H9 (cell line): ENCODE data around the gene C1orf56. TPM values are rescaled to one million over a fixed set of nuclear protein-coding genes. Genes with fewer than 3 reads are reported as not detected.

ENCODE experiments used
- DNase-seq: peaks from one replicate; pipeline ENCODE4 v3.0.0-alpha.2; 2017
- H2AFZ ChIP-seq: one replicate; pipeline ENCODE4 v1.6.1; 2013; ENCODE audit warnings: mild to moderate bottlenecking, low read length, control low read depth, moderate library complexity
- H2AK5ac ChIP-seq: 2 replicates; pipeline ENCODE4 v1.6.1; 2013; ENCODE audit warnings: low read length, control low read depth, mixed read lengths; ENCODE audit not compliant: insufficient read length
- H2BK120ac ChIP-seq: one replicate; pipeline ENCODE4 v1.6.1; 2013; ENCODE audit warnings: low read depth, mild to moderate bottlenecking, low read length, control low read depth, inconsistent platforms; ENCODE audit not compliant: poor library complexity, severe bottlenecking
- H2BK12ac ChIP-seq: 2 replicates; pipeline ENCODE4 v1.6.1; 2013; ENCODE audit warnings: low read length, control low read depth, mixed read lengths, low read depth; ENCODE audit not compliant: insufficient read length
- H2BK15ac ChIP-seq: 2 replicates; pipeline ENCODE4 v1.6.1; 2013; ENCODE audit warnings: low read depth, low read length, control low read depth
- H2BK20ac ChIP-seq: one replicate; pipeline ENCODE4 v1.6.1; 2013; ENCODE audit warnings: low read depth, mild to moderate bottlenecking, low read length, control low read depth, inconsistent platforms; ENCODE audit not compliant: poor library complexity, severe bottlenecking
- H2BK5ac ChIP-seq: 2 replicates; pipeline ENCODE4 v1.6.1; 2013; ENCODE audit warnings: low read length, control low read depth, mixed read lengths; ENCODE audit not compliant: insufficient read length
- H3K14ac ChIP-seq: 2 replicates; pipeline ENCODE4 v1.6.1; 2013; ENCODE audit warnings: low read length, control low read depth; ENCODE audit not compliant: insufficient read depth
- H3K18ac ChIP-seq: 2 replicates; pipeline ENCODE4 v1.6.1; 2013; ENCODE audit warnings: low read depth, mild to moderate bottlenecking, mixed read lengths, low read length, control low read depth; ENCODE audit not compliant: insufficient read length
- H3K23ac ChIP-seq: 2 replicates; pipeline ENCODE4 v1.6.1; 2013; ENCODE audit warnings: low read length, control low read depth, mixed read lengths, low read depth; ENCODE audit not compliant: insufficient read length
- H3K23me2 ChIP-seq: 2 replicates; pipeline ENCODE4 v1.6.1; 2013; ENCODE audit warnings: low read depth, mild to moderate bottlenecking, mixed read lengths, low read length, control low read depth; ENCODE audit not compliant: insufficient read length, poor library complexity, severe bottlenecking
- H3K27ac ChIP-seq: 2 replicates; pipeline ENCODE4 v1.5.1; 2013; ENCODE audit warnings: low read length, control low read depth, mixed read lengths, low read depth; ENCODE audit not compliant: insufficient read length
- H3K27me3 ChIP-seq: 2 replicates; pipeline ENCODE4 v1.6.1; 2013; ENCODE audit warnings: low read length, control low read depth, inconsistent platforms; ENCODE audit not compliant: insufficient read depth
- H3K4ac ChIP-seq: 2 replicates; pipeline ENCODE4 v1.6.1; 2013; ENCODE audit warnings: low read depth, mild to moderate bottlenecking, control low read depth, inconsistent platforms, low read length, moderate library complexity
- H3K4me1 ChIP-seq: 2 replicates; pipeline ENCODE4 v1.6.1; 2013; ENCODE audit warnings: low read length, control low read depth, inconsistent platforms; ENCODE audit not compliant: insufficient read depth
- H3K4me2 ChIP-seq: 2 replicates; pipeline ENCODE4 v1.6.1; 2013; ENCODE audit warnings: low read length, control low read depth, mixed read lengths; ENCODE audit not compliant: insufficient read length, insufficient read depth
- H3K56ac ChIP-seq: 2 replicates; pipeline ENCODE4 v1.6.1; 2013; ENCODE audit warnings: low read depth, mild to moderate bottlenecking, mixed read lengths, low read length, control low read depth; ENCODE audit not compliant: insufficient read length
- H3K79me1 ChIP-seq: 2 replicates; pipeline ENCODE4 v1.6.1; 2013; ENCODE audit warnings: low read depth, mild to moderate bottlenecking, moderate library complexity, low read length, control low read depth, inconsistent platforms; ENCODE audit not compliant: insufficient read depth, poor library complexity, severe bottlenecking
- H3K79me2 ChIP-seq: 2 replicates; pipeline ENCODE4 v1.6.1; 2013; ENCODE audit warnings: low read length, control low read depth, inconsistent platforms; ENCODE audit not compliant: insufficient read depth
- H3K9ac ChIP-seq: 2 replicates; pipeline ENCODE4 v1.6.1; 2013; ENCODE audit warnings: low read length, control low read depth, mixed read lengths; ENCODE audit not compliant: insufficient read length; ENCODE audit errors: extremely low read depth
- H3K9me3 ChIP-seq: one replicate; pipeline ENCODE4 v1.6.1; 2013; ENCODE audit warnings: low read depth, low read length, inconsistent platforms; ENCODE audit not compliant: control insufficient read depth
- H3T11ph ChIP-seq: one replicate; pipeline ENCODE4 v1.6.1; 2013; ENCODE audit warnings: mild to moderate bottlenecking, low read length, control low read depth, inconsistent platforms
- H4K20me1 ChIP-seq: one replicate; pipeline ENCODE4 v1.6.1; 2013; ENCODE audit not compliant: control insufficient read depth, insufficient read length, insufficient read depth
- H4K5ac ChIP-seq: 2 replicates; pipeline ENCODE4 v1.6.1; 2013; ENCODE audit warnings: low read depth, mild to moderate bottlenecking, mixed read lengths, low read length, control low read depth; ENCODE audit not compliant: insufficient read length
- H4K8ac ChIP-seq: replicated peaks from 2 replicates; pipeline ENCODE4 v1.6.1; 2013; ENCODE audit warnings: low read length, control low read depth, mixed read lengths, low read depth; ENCODE audit not compliant: insufficient read length
- H4K91ac ChIP-seq: 2 replicates; pipeline ENCODE4 v1.6.1; 2013; ENCODE audit warnings: low read depth, mild to moderate bottlenecking, moderate library complexity, mixed read lengths, low read length, control low read depth; ENCODE audit not compliant: insufficient read length
- H3K27ac Mint-ChIP-seq, 3 experiments: 2 replicates in 2 of 3; 3 replicates in 1 of 3; pipeline ENCODE4 v1.8.0; 2020 to 2021; ENCODE audit warnings: mixed read lengths in 3 of 3, mild to moderate bottlenecking in 1 of 3, moderate library complexity in 1 of 3
- H3K27me3 Mint-ChIP-seq: 2 replicates; pipeline ENCODE4 v1.8.0; 2021; ENCODE audit warnings: low read depth, mild to moderate bottlenecking, moderate library complexity, mixed read lengths
- H3K36me3 Mint-ChIP-seq, 3 experiments: 2 replicates in 2 of 3; 3 replicates in 1 of 3; pipeline ENCODE4 v1.8.0; 2020 to 2021; ENCODE audit warnings: low read depth in 3 of 3, mixed read lengths in 3 of 3; ENCODE audit not compliant: insufficient read depth in 1 of 3
- H3K4me1 Mint-ChIP-seq, 2 experiments: 2 replicates each; pipeline ENCODE4 v1.8.0; 2020; ENCODE audit warnings: mixed read lengths in 2 of 2
- H3K4me3 Mint-ChIP-seq, 2 experiments: 2 replicates in 1 of 2; 3 replicates in 1 of 2; pipeline ENCODE4 v1.8.0; 2020 to 2021; ENCODE audit warnings: mild to moderate bottlenecking in 2 of 2, mixed read lengths in 2 of 2, moderate library complexity in 1 of 2
- H3K9me3 Mint-ChIP-seq, 2 experiments: 2 replicates in 1 of 2; 3 replicates in 1 of 2; pipeline ENCODE4 v1.8.0; 2020; ENCODE audit warnings: mild to moderate bottlenecking in 2 of 2, mixed read lengths in 2 of 2, moderate library complexity in 1 of 2
- CTCF ChIP-seq: fragments of 200-600 bp; sonication (generic); conservative IDR thresholded peaks from 3 replicates; pipeline ENCODE4 v1.8.0; 2021; ENCODE audit warnings: antibody characterized with exemption, mild to moderate bottlenecking
- WGBS: extraction: QIAGEN DNeasy Blood & Tissue Kit; methylation state at CpG from one replicate; pipeline ENCODE4 v1.1.7; 2013; ENCODE audit warnings: missing lambda C conversion rate, low lambda C conversion rate, mixed read lengths; ENCODE audit not compliant: insufficient read length; ENCODE audit errors: extremely low coverage; 5-methylcytosine and 5-hydroxymethylcytosine counted together
- total RNA-seq: library from RNA; stranded (reverse); gene quantifications from 2 replicates; pipeline ENCODE4 v1.2.1, GENCODE V29; 2021

C1orf56 gene
- total RNA-seq, 1 experiment from 2014 or later, result 4.8 TPM

- no peak overlapping the region for H2BK12ac ChIP-seq
- no peak overlapping the region for H2BK15ac ChIP-seq
- no peak overlapping the region for H3K18ac ChIP-seq
- no CpG with 5 or more reads among the region's 3 CpGs for WGBS
- H3K56ac ChIP-seq, result no peak overlapping the region
- H4K20me1 ChIP-seq, result no peaks in the 10 kb centered on the region
- H4K91ac ChIP-seq, result no peak overlapping the region
- H3K27me3 ChIP-seq, result no peaks in the 10 kb centered on the region
- no peak overlapping the region for H2AFZ ChIP-seq
- Mint-ChIP-seq H3K27me3 (no peaks in the 10 kb centered on the region; the same call in 1 of the 2 replicates), H3K27ac (0 out of 7 replicates have a peak overlapping the region, but pooled peaks of 1 of the 3 experiments have one; percentile 21), H3K36me3 (peaks cover 0 to 10% (median 5%) of the 10 kb centered on the region in 3 experiments; a peak in 2 of 7 replicates), H3K4me1 (peaks cover 18 to 24% of the 10 kb centered on the region in 2 experiments), H3K4me3 (no peak overlapping the region; a peak in 1 of 5 replicates), H3K9me3 (no peaks in the 10 kb centered on the region)
- H3K23me2 ChIP-seq, result peaks cover 4% of the 10 kb centered on the region
- H3K4me2 ChIP-seq, result no peak overlapping the region
- H2BK5ac ChIP-seq, result no peak overlapping the region
- H3K79me2 ChIP-seq, result no peaks in the 10 kb centered on the region
- H2BK120ac ChIP-seq, result no peak overlapping the region
- no peak overlapping the region for H3K9ac ChIP-seq
- H3K79me1 ChIP-seq, result no peaks in the 10 kb centered on the region
- H2BK20ac ChIP-seq, result no peak overlapping the region
- H4K5ac ChIP-seq, result no peak overlapping the region
- no peak for DNase-seq
- no peaks in the 10 kb centered on the region for H3K9me3 ChIP-seq
- H2AK5ac ChIP-seq, result no peak overlapping the region
- no peak overlapping the region for H3K4ac ChIP-seq
- H3K14ac ChIP-seq, result no peak overlapping the region
- TF ChIP-seq CTCF, result no peak
- no peak overlapping the region for H4K8ac ChIP-seq
- peaks cover 3% of the 10 kb centered on the region; the same call in 1 of the 2 replicates for H3K4me1 ChIP-seq
- H3T11ph ChIP-seq, result no peak overlapping the region
- H3K23ac ChIP-seq, result no peak overlapping the region
- no peak overlapping the region for H3K27ac ChIP-seq
Observed at GRCh38 chr1:151002051-151002450, 45.5 kb upstream of the C1orf56 start.
